IMR-90 (cell line): ENCODE measurements around the gene FBXO15. TPM values are rescaled to one million over a fixed set of nuclear protein-coding genes. Genes with fewer than 3 reads are reported as not detected.

Source experiments
- ATAC-seq: fragments of 200-7000 bp; cut with Tn5 transposase; 2 replicates; pipeline ENCODE4 v1.9.1; 2020; ENCODE audit warnings: low read depth, mild to moderate bottlenecking, moderate library complexity
- BruUV-seq: library from RNA; stranded (reverse); fragments of 400-500 nt; replicated peaks from 2 replicates; lab custom pipeline; 2021; lab: Mats Ljungman, UMichigan
- CTCF ChIA-PET: fragments of 300-600 bp; formaldehyde crosslinking; extraction: SDS; loops from one replicate; lab custom pipeline; 2021; ENCODE audit warnings: antibody characterized with exemption; lab: Yijun Ruan, JAX
- POLR2A ChIA-PET: fragments of 300-600 bp; sonication (Branson Sonifier 250); formaldehyde crosslinking; loops from one replicate; lab custom pipeline; 2022; ENCODE audit warnings: antibody characterized with exemption; ENCODE audit not compliant: unreplicated experiment; lab: Charles Lee
- DNase-seq: peaks from one replicate; pipeline ENCODE4 v3.0.0; 2013
- H2AFZ ChIP-seq: replicated peaks from 2 replicates; pipeline ENCODE3; 2013; ENCODE audit warnings: low read length, mild to moderate bottlenecking; ENCODE audit not compliant: poor library complexity
- H2AK5ac ChIP-seq: 2 replicates; pipeline ENCODE4 v1.6.1; 2013; ENCODE audit warnings: low read depth, low read length, inconsistent platforms
- H2AK9ac ChIP-seq: replicated peaks from 2 replicates; pipeline ENCODE3; 2013; ENCODE audit warnings: mild to moderate bottlenecking, low read depth, low read length, moderate library complexity; ENCODE audit not compliant: poor library complexity
- H2BK120ac ChIP-seq: 2 replicates; pipeline ENCODE4 v1.6.1; 2013; ENCODE audit warnings: low read depth, low read length, inconsistent platforms
- H2BK15ac ChIP-seq: 3 replicates; pipeline ENCODE4 v1.6.1; 2013; ENCODE audit warnings: low read depth, low read length, inconsistent platforms
- H2BK20ac ChIP-seq: 2 replicates; pipeline ENCODE4 v1.6.1; 2013; ENCODE audit warnings: low read depth, mild to moderate bottlenecking, inconsistent platforms, low read length, moderate library complexity
- H2BK5ac ChIP-seq: 2 replicates; pipeline ENCODE4 v1.6.1; 2013; ENCODE audit warnings: mild to moderate bottlenecking, low read depth, low read length, inconsistent platforms; ENCODE audit not compliant: poor library complexity, severe bottlenecking
- H3K14ac ChIP-seq: replicated peaks from 2 replicates; pipeline ENCODE4 v1.6.1; 2013; ENCODE audit warnings: low read depth, low read length, inconsistent platforms
- H3K18ac ChIP-seq: 2 replicates; pipeline ENCODE4 v1.6.1; 2013; ENCODE audit warnings: low read depth, low read length, control low read depth
- H3K23ac ChIP-seq: 2 replicates; pipeline ENCODE4 v1.6.1; 2013; ENCODE audit warnings: low read depth, low read length, inconsistent platforms
- H3K27ac ChIP-seq: 2 replicates; pipeline ENCODE4 v1.5.1; 2013; ENCODE audit warnings: mild to moderate bottlenecking, control low read depth, low read length; ENCODE audit not compliant: insufficient read depth
- H3K27me3 ChIP-seq: 2 replicates; pipeline ENCODE4 v1.6.1; 2013; ENCODE audit warnings: low read length; ENCODE audit not compliant: control insufficient read depth, insufficient read depth
- H3K36me3 ChIP-seq: 2 replicates; pipeline ENCODE4 v1.6.1; 2013; ENCODE audit warnings: low read length, mixed read lengths; ENCODE audit not compliant: control insufficient read depth, insufficient read depth
- H3K4ac ChIP-seq: 2 replicates; pipeline ENCODE4 v1.6.1; 2013; ENCODE audit warnings: low read depth, low read length, inconsistent platforms
- H3K4me1 ChIP-seq: 2 replicates; pipeline ENCODE4 v1.6.1; 2013; ENCODE audit warnings: low read length, mixed read lengths; ENCODE audit not compliant: control insufficient read depth, insufficient read depth
- H3K4me2 ChIP-seq: 2 replicates; pipeline ENCODE4 v1.6.1; 2013; ENCODE audit warnings: low read depth, mild to moderate bottlenecking, control low read depth, low read length, moderate library complexity
- H3K4me3 ChIP-seq: 2 replicates; pipeline ENCODE4 v1.5.1; 2013; ENCODE audit warnings: low read depth, mild to moderate bottlenecking, control low read depth, low read length, moderate library complexity; ENCODE audit not compliant: insufficient read depth
- H3K56ac ChIP-seq: 2 replicates; pipeline ENCODE4 v1.6.1; 2013; ENCODE audit warnings: low read length, inconsistent platforms; ENCODE audit not compliant: insufficient read depth; ENCODE audit errors: extremely low read depth
- H3K79me1 ChIP-seq, 2 experiments: 2 replicates each; pipeline ENCODE4 v1.6.1; 2013; ENCODE audit warnings: low read length in 2 of 2, inconsistent platforms in 1 of 2, low read depth in 1 of 2
- H3K9ac ChIP-seq: 2 replicates; pipeline ENCODE4 v1.6.1; 2013; ENCODE audit warnings: low read depth, low read length, control low read depth
- H3K9me1 ChIP-seq: 2 replicates; pipeline ENCODE4 v1.6.1; 2013; ENCODE audit warnings: low read length, inconsistent platforms; ENCODE audit not compliant: insufficient read depth
- H3K9me3 ChIP-seq: 2 replicates; pipeline ENCODE4 v1.6.1; 2013; ENCODE audit warnings: low read length; ENCODE audit not compliant: control insufficient read depth, insufficient read depth
- H4K20me1 ChIP-seq: 2 replicates; pipeline ENCODE4 v1.6.1; 2013; ENCODE audit warnings: low read length, inconsistent platforms; ENCODE audit not compliant: insufficient read depth
- H4K5ac ChIP-seq: 2 replicates; pipeline ENCODE4 v1.6.1; 2013; ENCODE audit warnings: mild to moderate bottlenecking, low read depth, low read length, control low read depth
- H4K8ac ChIP-seq, 2 experiments: 2 replicates each; pipeline ENCODE4 v1.6.1; 2013; ENCODE audit warnings: low read depth in 2 of 2, low read length in 2 of 2, control low read depth in 1 of 2, inconsistent platforms in 1 of 2
- H4K91ac ChIP-seq: 2 replicates; pipeline ENCODE4 v1.6.1; 2013; ENCODE audit warnings: low read depth, low read length, inconsistent platforms; ENCODE audit not compliant: insufficient read depth
- BHLHE40 ChIP-seq: fragments of 150-350 bp; IDR thresholded peaks from 2 replicates; pipeline ENCODE4 v1.6.1; 2016; ENCODE audit warnings: mild to moderate bottlenecking, low read depth, low read length
- CEBPB ChIP-seq: IDR thresholded peaks from 2 replicates; pipeline ENCODE4 v1.6.1; 2012; ENCODE audit warnings: low read depth, low read length, improper control_type of control experiment
- CHD1 ChIP-seq: IDR thresholded peaks from 2 replicates; pipeline ENCODE4 v1.6.1; 2012; ENCODE audit warnings: low read depth, low read length, improper control_type of control experiment
- FOS ChIP-seq: fragments of 150-350 bp; IDR thresholded peaks from 2 replicates; pipeline ENCODE4 v1.6.1; 2016; ENCODE audit warnings: low read depth, low read length
- MAFK ChIP-seq: IDR thresholded peaks from 2 replicates; pipeline ENCODE4 v1.6.1; 2012; ENCODE audit warnings: low read depth, low read length, improper control_type of control experiment
- MAZ ChIP-seq: IDR thresholded peaks from 2 replicates; pipeline ENCODE4 v1.6.1; 2012; ENCODE audit warnings: low read depth, mild to moderate bottlenecking, low read length, improper control_type of control experiment, moderate library complexity, borderline replicate concordance
- MXI1 ChIP-seq: IDR thresholded peaks from 2 replicates; pipeline ENCODE4 v1.6.1; 2012; ENCODE audit warnings: low read depth, mild to moderate bottlenecking, low read length, moderate library complexity, borderline replicate concordance
- NFE2L2 ChIP-seq: fragments of 150-350 bp; IDR thresholded peaks from 2 replicates; pipeline ENCODE4 v1.6.1; 2016; ENCODE audit warnings: low read depth, mild to moderate bottlenecking, low read length
- POLR2A ChIP-seq: IDR thresholded peaks from 2 replicates; pipeline ENCODE4 v1.6.1; 2012; ENCODE audit warnings: mild to moderate bottlenecking, low read depth, low read length
- RAD21 ChIP-seq: IDR thresholded peaks from 2 replicates; pipeline ENCODE4 v1.6.1; 2012; ENCODE audit warnings: low read length, improper control_type of control experiment
- RCOR1 ChIP-seq: IDR thresholded peaks from 2 replicates; pipeline ENCODE4 v1.6.1; 2012; ENCODE audit warnings: mild to moderate bottlenecking, low read length, improper control_type of control experiment; ENCODE audit not compliant: insufficient replicate concordance
- RFX5 ChIP-seq: IDR thresholded peaks from 2 replicates; pipeline ENCODE4 v1.8.0; 2012; ENCODE audit warnings: low read depth, mild to moderate bottlenecking, low read length, moderate library complexity
- SMC3 ChIP-seq: fragments of 150-350 bp; IDR thresholded peaks from 2 replicates; pipeline ENCODE4 v1.6.1; 2016; ENCODE audit warnings: low read depth, mild to moderate bottlenecking, antibody characterized with exemption, low read length, moderate library complexity
- WGBS, 2 experiments: methylation state at CpG; one replicate each; pipeline versions ENCODE4 v1.1.5 to v1.1.7; 2013; ENCODE audit warnings: missing lambda C conversion rate in 2 of 2; ENCODE audit not compliant: insufficient read length in 1 of 2; ENCODE audit errors: extremely low coverage in 2 of 2; 5-methylcytosine and 5-hydroxymethylcytosine counted together
- dilution Hi-C: fragments of 300-500 bp; cut with HindIII; formaldehyde crosslinking; loops from one replicate; pipeline ENCODE4 v1.14.3; 2018; ENCODE audit warnings: low sequenced_read_pairs; ENCODE audit not compliant: unreplicated experiment
- in situ Hi-C: fragments of 300-500 bp; cut with MboI; formaldehyde crosslinking; loops from 3 replicates; pipeline ENCODE4 v1.14.3; 2019; ENCODE audit warnings: low sequenced_read_pairs, inconsistent platforms, mixed read lengths
- intact Hi-C: fragments of 100-400 bp; cut with micrococcal nuclease; formaldehyde crosslinking; loops from 2 replicates; pipeline ENCODE4 v1.10.0; 2022
- polyA plus RNA-seq, 3 experiments: library from polyadenylated mRNA; depleted of rRNA; stranded (reverse); fragments of >200 nt; gene quantifications; 2 replicates each; pipeline ENCODE4 v1.2.3, GENCODE V29; 2012; ENCODE audit warnings: low replicate concordance in 1 of 3
- total RNA-seq: library from RNA; depleted of rRNA; stranded (reverse); fragments of >200 nt; gene quantifications from 2 replicates; pipeline ENCODE4 v1.2.3, GENCODE V29; 2012
- TF ChIP-seq, protein P1 (sequence below): conservative IDR thresholded peaks from 2 replicates; pipeline ENCODE4 v1.5.1; 2012; ENCODE audit warnings: mild to moderate bottlenecking, low read depth, low read length, improper control_type of control experiment
- TF ChIP-seq, protein P2 (sequence below): fragments of 150-350 bp; IDR thresholded peaks from 2 replicates; pipeline ENCODE4 v1.6.1; 2016; ENCODE audit warnings: low read depth, mild to moderate bottlenecking, low read length, moderate library complexity, borderline replicate concordance
- TF ChIP-seq, protein P3 (sequence below): fragments of 150-350 bp; IDR thresholded peaks from 2 replicates; pipeline ENCODE4 v1.6.1; 2017; ENCODE audit warnings: mild to moderate bottlenecking, antibody characterized with exemption, low read length, low read depth

FBXO15 gene
- total and polyA plus RNA-seq, 2 of the 4 experiments (the other 2 are of a cell fraction): 0.90 to 2.0 TPM

DNA sequence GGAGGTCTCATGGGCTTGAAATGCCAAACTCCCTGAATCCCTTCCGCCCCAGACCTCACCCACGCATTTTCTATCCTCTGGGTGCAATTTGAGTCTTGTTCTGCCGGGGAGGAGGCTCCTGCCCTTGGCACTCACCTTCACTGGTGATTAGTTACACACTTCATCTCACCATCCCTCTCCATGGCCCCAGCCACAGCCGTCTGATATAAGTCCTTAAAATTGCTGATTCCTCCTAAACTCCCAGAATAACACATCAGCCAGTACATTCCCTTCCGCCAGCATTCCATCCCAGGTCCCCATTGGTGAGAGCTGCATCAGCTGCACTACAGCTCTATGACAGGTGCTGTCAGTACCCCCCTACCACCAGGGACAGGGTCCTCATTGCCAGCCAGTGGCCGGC lies 4.6 kb upstream of the FBXO15 start:
- Histone ChIP-seq H3K79me1 (peaks cover 20 to 46% of the 10 kb centered on the region in 2 experiments), H3K9ac (no peak overlapping the region), H3K14ac (no peak overlapping the region), H4K5ac (no peak overlapping the region), H3K4me1 (peaks cover 3% of the 10 kb centered on the region), H3K9me1 (peaks cover 8% of the 10 kb centered on the region), H3K4me2 (no peak overlapping the region), H2BK20ac (no peak overlapping the region), H2BK5ac (no peak overlapping the region), H3K36me3 (peaks cover 8% of the 10 kb centered on the region), H3K23ac (no peak overlapping the region), H3K4ac (no peak overlapping the region), H4K8ac (no peak overlapping the region), H3K4me3 (no peak overlapping the region), H2BK15ac (no peak overlapping the region), H3K9me3 (no peaks in the 10 kb centered on the region), H2AK5ac (no peak overlapping the region), H2AFZ (no peak overlapping the region), H3K27me3 (no peaks in the 10 kb centered on the region), H2AK9ac (no peak overlapping the region), H3K18ac (no peak overlapping the region), H4K91ac (no peak overlapping the region), H3K27ac (no peak overlapping the region), H3K56ac (no peak overlapping the region), H4K20me1 (no peaks in the 10 kb centered on the region), H2BK120ac (no peak overlapping the region)
- dilution Hi-C loops (no loop called here), in situ Hi-C loops (no loop called here), intact Hi-C loops (no loop called here)
- BruUV-seq: no TSS peak
- ATAC-seq (no peak), DNase-seq (no peak)
- CTCF ChIA-PET: no interaction called here
- POLR2A ChIA-PET: no interaction called here
- TF ChIP-seq, protein P1, sequence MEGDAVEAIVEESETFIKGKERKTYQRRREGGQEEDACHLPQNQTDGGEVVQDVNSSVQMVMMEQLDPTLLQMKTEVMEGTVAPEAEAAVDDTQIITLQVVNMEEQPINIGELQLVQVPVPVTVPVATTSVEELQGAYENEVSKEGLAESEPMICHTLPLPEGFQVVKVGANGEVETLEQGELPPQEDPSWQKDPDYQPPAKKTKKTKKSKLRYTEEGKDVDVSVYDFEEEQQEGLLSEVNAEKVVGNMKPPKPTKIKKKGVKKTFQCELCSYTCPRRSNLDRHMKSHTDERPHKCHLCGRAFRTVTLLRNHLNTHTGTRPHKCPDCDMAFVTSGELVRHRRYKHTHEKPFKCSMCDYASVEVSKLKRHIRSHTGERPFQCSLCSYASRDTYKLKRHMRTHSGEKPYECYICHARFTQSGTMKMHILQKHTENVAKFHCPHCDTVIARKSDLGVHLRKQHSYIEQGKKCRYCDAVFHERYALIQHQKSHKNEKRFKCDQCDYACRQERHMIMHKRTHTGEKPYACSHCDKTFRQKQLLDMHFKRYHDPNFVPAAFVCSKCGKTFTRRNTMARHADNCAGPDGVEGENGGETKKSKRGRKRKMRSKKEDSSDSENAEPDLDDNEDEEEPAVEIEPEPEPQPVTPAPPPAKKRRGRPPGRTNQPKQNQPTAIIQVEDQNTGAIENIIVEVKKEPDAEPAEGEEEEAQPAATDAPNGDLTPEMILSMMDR: no peak
- TF ChIP-seq CEBPB (no peak), MXI1 (no peak), SMC3 (no peak), MAFK (no peak), RCOR1 (no peak), NFE2L2 (no peak), CHD1 (no peak), BHLHE40 (no peak), POLR2A (no peak), RFX5 (no peak), MAZ (no peak), FOS (no peak), RAD21 (no peak)
- TF ChIP-seq, protein P2, sequence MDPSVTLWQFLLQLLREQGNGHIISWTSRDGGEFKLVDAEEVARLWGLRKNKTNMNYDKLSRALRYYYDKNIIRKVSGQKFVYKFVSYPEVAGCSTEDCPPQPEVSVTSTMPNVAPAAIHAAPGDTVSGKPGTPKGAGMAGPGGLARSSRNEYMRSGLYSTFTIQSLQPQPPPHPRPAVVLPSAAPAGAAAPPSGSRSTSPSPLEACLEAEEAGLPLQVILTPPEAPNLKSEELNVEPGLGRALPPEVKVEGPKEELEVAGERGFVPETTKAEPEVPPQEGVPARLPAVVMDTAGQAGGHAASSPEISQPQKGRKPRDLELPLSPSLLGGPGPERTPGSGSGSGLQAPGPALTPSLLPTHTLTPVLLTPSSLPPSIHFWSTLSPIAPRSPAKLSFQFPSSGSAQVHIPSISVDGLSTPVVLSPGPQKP: no peak
- TF ChIP-seq, protein P3, sequence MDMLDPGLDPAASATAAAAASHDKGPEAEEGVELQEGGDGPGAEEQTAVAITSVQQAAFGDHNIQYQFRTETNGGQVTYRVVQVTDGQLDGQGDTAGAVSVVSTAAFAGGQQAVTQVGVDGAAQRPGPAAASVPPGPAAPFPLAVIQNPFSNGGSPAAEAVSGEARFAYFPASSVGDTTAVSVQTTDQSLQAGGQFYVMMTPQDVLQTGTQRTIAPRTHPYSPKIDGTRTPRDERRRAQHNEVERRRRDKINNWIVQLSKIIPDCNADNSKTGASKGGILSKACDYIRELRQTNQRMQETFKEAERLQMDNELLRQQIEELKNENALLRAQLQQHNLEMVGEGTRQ: no peak
- WGBS, 2 experiments: 88% methylated on average over 3 of the region's 6 CpGs; no CpG with 5 or more reads in 1 of the 2 experiments
